HFF-Myc (cell line): Measurements from ENCODE around the gene VPS52.
"Not testable (repeated sequence)": the region's sequence is repeated elsewhere in the genome, so short reads cannot be mapped to it uniquely, and the experiment has no call there.

Experiments used
- DNase-seq: peaks from one replicate; pipeline ENCODE4 v3.0.0-alpha.2; 2011; ENCODE audit warnings: low read depth; ENCODE audit errors: extremely low read depth
- H3K4me3 ChIP-seq: replicated peaks from 2 replicates; pipeline ENCODE4 v1.5.1; 2011; ENCODE audit warnings: low read depth, mild to moderate bottlenecking, control low read depth, low read length
- TF ChIP-seq, protein P1 (sequence below): IDR thresholded peaks from 2 replicates; pipeline ENCODE4 v1.5.1; 2012; ENCODE audit warnings: mild to moderate bottlenecking, low read depth, low read length, control low read depth; ENCODE audit errors: missing control alignments

VPS52 gene

DNA sequence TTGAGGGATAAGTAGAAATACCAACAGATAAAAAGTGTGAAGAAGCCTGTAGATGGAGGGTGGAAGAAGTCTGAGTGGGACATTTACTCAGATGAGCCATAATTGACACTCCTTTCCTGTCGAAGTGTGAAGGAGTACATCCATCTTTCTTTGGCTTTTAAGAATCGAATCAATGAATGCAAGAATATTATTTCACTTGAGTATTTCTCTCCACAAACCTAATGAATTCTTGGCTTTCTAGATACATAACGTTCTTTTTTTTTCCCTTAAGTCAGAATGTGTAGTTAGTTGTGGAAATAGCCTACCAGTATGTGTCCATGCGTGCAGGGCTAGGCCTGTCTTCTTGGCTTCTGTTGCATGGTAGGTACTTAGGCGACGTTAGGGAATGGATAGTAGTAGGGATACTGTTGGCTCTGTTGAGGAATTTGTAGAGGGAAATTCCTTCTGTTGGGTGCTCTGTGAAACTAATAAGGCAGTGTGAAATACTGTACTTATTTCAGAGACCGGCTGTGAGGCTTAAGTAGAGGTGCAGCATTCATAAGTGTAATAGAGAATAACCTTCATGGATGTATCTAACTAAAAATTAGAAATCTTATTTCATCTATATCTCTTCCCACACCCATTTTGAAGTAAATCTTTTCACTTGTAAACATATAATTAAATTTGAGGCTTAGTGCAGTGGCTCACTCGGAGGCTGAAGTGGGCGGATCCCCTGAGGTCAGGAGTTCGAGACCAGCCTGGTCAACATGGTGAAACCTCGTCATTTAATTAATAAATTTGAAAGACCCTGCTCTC, 1.6 kb upstream of the VPS52 start:
- TF ChIP-seq, protein P1, sequence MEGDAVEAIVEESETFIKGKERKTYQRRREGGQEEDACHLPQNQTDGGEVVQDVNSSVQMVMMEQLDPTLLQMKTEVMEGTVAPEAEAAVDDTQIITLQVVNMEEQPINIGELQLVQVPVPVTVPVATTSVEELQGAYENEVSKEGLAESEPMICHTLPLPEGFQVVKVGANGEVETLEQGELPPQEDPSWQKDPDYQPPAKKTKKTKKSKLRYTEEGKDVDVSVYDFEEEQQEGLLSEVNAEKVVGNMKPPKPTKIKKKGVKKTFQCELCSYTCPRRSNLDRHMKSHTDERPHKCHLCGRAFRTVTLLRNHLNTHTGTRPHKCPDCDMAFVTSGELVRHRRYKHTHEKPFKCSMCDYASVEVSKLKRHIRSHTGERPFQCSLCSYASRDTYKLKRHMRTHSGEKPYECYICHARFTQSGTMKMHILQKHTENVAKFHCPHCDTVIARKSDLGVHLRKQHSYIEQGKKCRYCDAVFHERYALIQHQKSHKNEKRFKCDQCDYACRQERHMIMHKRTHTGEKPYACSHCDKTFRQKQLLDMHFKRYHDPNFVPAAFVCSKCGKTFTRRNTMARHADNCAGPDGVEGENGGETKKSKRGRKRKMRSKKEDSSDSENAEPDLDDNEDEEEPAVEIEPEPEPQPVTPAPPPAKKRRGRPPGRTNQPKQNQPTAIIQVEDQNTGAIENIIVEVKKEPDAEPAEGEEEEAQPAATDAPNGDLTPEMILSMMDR, result no peak
- no peak for DNase-seq
- peak overlapping the region; percentile 87 for H3K4me3 ChIP-seq

DNA sequence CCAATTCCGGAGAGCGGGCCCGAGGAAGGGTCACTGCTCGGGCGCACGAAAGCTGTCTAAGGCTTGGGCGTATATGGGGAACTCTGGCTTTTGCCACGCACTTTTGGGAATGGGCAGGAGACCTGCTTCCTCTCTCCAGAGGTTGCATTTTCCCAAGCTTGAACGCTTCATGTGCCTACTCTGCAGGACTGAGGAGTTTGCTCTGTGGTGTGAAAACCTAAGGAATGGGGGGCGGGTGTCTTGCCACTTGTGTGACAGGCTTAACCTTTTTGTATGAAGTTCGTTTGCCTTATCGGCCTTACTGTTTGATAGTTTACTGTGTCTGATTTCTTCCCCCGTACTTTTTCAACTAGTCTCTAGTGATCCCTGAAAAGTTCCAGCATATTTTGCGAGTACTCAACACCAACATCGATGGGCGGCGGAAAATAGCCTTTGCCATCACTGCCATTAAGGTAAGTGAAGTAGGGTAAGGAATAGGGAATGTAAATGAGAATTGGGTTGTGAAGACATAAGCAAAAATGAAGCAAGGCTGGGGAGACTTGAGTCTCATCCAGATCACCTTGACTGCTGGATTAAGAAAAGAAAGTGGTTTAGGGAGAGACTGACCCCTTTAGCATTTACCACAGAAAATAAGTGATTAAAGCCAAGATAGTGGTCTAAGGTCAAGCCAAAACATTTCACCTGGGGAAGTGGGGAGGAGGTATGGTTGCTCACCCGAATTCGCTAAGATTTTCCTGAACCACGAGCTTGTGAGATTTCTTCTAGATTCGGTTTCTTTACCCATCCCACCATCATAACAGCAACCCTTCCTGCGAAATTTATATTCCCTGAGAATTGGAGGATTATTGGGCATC, 826 bp upstream of the VPS52 start:
- TF ChIP-seq, protein P1, result no peak
- DNase-seq, result no peak
- peak overlapping the region; percentile 87 for H3K4me3 ChIP-seq

DNA sequence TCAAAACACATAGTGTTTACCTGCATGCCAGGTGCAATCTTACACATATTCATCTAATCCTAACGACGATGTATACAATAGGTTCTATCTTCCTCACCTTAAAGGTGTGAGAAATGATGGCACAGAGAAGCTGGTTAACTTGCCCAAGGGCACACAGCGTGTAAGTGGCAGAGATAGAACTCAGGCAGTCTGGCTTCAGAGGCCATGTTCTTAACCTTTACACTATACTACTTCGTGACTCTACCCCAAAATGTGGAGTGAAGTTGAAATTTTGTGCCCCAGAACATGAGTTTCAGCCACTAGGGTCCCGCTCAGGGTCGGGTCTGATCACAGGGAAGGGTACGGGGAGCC, 584 bp downstream of the VPS52 start:
- H3K4me3 ChIP-seq, result peak overlapping the region; percentile 87
- DNase-seq, result no peak
- TF ChIP-seq, protein P1, result no peak

DNA sequence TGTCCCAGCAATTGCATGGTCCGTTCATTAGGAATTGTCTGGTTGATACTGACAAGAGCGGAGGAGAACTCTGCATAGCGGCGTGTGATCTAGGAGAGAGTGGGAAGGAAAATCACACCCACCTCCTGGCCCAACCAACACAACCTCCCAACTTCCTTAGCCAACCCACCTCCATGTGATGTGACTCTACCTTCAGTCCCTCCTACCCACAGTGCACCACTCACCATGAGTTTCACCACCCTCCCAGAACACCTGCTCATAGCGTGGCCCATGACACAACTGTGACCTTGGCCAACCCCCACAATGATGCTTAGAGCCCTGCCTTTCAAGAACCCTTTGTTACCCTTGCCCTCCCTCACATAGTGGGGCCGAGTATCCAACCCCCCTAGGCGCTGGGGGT, 7.7 kb downstream of the VPS52 start:
- TF ChIP-seq, protein P1, result no peak
- no peak for DNase-seq

DNA sequence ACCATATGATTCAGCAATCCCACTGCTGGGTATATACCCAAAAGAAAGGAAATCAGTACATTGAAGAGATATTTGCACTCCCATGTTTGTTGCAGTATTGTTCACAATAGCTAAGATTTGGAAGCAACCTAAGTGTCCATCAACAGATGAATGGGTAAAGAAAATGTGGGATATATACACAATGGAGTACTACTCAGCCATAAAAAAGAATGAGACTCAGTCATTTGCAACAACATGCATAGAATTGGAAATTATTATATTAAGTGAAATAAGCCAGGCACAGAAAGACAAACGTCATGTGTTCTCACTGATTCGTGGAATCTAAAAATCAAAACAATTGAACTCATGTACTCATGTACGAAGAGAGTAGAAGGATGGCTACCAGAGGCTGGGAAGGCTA, 9.2 kb downstream of the VPS52 start:
- H3K4me3 ChIP-seq, DNase-seq: not testable (repeated sequence)

More for the DNA sequence above, 7.7 kb downstream of the VPS52 start:
- H3K4me3 ChIP-seq, result no peak overlapping the region

DNA sequence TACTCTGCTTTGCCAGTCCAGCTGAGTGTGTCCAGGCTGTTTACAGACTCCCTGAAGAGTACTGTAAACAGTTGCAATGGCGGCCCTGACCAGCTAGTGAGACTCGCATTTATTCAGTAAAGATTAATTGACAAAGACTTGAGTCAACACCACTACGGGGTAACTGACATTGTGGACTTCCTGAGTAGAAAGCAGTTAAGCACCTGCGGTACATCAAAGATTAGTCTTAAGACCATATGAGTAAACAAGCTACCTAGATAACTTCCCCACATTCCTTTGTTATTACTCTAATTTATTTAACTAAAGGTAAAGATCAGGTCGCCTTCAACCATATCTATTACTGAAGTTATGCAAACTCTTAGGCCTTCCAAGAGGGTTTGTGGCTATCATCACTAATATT, 12.6 kb downstream of the VPS52 start:
- no peak overlapping the region for H3K4me3 ChIP-seq
- DNase-seq, result no peak
- TF ChIP-seq, protein P1, result no peak

DNA sequence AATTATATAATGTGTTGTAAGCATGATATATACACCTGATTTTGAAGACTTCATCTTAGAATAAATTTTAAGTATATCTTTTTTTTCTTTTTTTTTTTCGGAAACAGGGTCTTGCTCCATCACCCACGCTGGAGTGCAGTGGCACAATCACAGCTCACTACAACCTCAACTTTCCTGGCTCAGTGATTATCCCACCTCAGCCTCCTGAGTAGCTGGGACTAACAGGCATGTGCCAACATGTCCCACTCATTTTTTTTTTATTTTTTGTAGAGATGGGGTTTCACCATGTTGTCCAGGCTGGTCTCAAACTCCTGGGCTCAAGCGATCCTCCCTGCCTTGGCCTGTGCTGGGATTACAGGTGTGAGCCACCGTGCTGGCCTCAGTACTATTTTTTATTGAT, 17.1 kb downstream of the VPS52 start:
- TF ChIP-seq, protein P1, result no peak
- no peak for DNase-seq

More for the DNA sequence above, 17.1 kb downstream of the VPS52 start:
- no peak overlapping the region for H3K4me3 ChIP-seq
